GM12801 (cell line): Measurements from ENCODE around the gene IFITM2.

Source experiments
- CTCF ChIP-seq: IDR thresholded peaks from one replicate; pipeline ENCODE4 v1.5.1; 2011; ENCODE audit warnings: control low read depth; ENCODE audit not compliant: insufficient read length; ENCODE audit errors: extremely low read depth

The IFITM2 gene

GRCh38 chr11:357582-357981 lies 50.0 kb downstream of the IFITM2 start:
- TF ChIP-seq CTCF = no peak

GRCh38 chr11:358129-358800 lies 50.6 kb downstream of the IFITM2 start:
- TF ChIP-seq CTCF = no peak
